Measurements from ENCODE around the gene PLD1.
"Not testable (repeated sequence)": the region's sequence is repeated elsewhere in the genome, so short reads cannot be mapped to it uniquely, and the experiment has no call there.

Gene PLD1

DNA sequence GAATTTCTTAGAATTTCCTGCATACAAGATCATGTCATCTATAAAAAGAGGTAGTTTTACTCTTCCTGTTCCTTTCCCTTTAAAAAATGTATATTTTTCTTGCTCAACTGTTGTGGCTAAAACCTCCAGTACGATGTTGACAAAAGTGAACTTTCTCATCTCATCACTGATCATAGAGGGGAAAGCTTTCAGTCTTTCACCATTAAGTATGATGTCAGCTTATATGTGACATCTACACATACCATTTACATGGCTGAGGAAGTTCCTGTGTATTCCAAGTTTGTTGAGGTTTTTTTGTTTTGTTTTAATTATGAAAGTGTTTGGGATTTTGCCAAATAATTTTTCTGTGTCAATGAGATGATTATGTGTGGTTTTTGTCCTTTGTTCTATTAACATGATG is 173.6 kb downstream of the PLD1 start:
- ChIA-PET POLR2A (no interaction called here), CTCF (interaction anchor here (1.1 kb wide), 1 partner anchor 959 kb away, joined by 3 read pairs; no protein-coding TSS in a partner anchor)
- Histone ChIP-seq H3K36me3 (ENCODE audit: control insufficient read depth in 2 of 2, insufficient read depth in 1 of 2, low read length in 2 of 2) (peaks cover 0 to 3% of the 10 kb centered on the region in 2 experiments; a peak in 1 of 3 replicates), H3K4me3 (ENCODE audit: low read depth, low read length) (no peak overlapping the region), H3K9me3 (ENCODE audit: control insufficient read depth, insufficient read depth, low read depth, low read length) (no peaks in the 10 kb centered on the region), H3K27ac (ENCODE audit: extremely low read depth, low read depth, low read length) (no peak overlapping the region), H3K4me1 (ENCODE audit: control insufficient read depth, insufficient read depth, low read length) (no peaks in the 10 kb centered on the region)
- TF ChIP-seq ZNF391 (tag by site-specific recombination; IDR thresholded peaks at IDR 0.05; ENCODE audit: borderline replicate concordance, low read depth) (no peak), ZNF561 (tag by site-specific recombination; IDR thresholded peaks at IDR 0.05; ENCODE audit: borderline replicate concordance) (no peak), ZBTB6 (tag by site-specific recombination; IDR thresholded peaks at IDR 0.05) (no peak), ZBTB21 (tag by site-specific recombination; IDR thresholded peaks at IDR 0.05) (no peak), ZIC2 (tag by site-specific recombination; IDR thresholded peaks at IDR 0.05) (no peak), ZNF510 (tag by site-specific recombination; IDR thresholded peaks at IDR 0.05; ENCODE audit: insufficient replicate concordance) (no peak)

DNA sequence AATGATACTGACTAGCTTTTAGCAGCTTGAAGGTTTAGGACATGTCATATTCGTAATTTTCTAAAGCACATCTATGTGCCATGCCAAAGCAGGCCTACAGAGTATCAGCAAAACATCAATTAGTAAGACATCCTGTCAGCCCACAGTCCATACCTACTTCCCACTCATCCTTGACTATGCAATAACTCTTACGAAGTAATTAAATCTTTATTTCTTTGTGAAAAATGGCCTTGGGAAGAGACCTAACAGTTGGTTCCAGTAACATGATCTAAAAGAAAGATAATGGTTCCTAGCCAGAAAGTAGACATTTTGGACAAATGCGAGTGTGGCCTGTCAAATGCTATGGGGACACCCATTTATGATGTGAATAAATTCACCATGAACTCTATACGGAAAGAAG is 177.5 kb downstream of the PLD1 start:
- no peaks in the 10 kb centered on the region for H3K4me1 ChIP-seq (ENCODE audit: control insufficient read depth, insufficient read depth, low read length)
- ChIA-PET CTCF (interaction anchor here (0.8 kb wide), 1 partner anchor 18 kb away, joined by 3 read pairs; no protein-coding TSS in a partner anchor), POLR2A (no interaction called here)
- TF ChIP-seq ZFHX2 (tag by site-specific recombination; conservative IDR thresholded peaks at IDR 0.05), result 0 out of 2 replicates have a peak, but pooled peaks have one; percentile 10
- TF ChIP-seq ZNF112 (tag by site-specific recombination; IDR thresholded peaks at IDR 0.05), result no peak
- H3K27ac ChIP-seq (ENCODE audit: extremely low read depth, low read depth, low read length), result no peak overlapping the region
- no peaks in the 10 kb centered on the region for H3K9me3 ChIP-seq (ENCODE audit: control insufficient read depth, insufficient read depth, low read depth, low read length)
- no peak overlapping the region for H3K4me3 ChIP-seq (ENCODE audit: low read depth, low read length)
- H3K36me3 ChIP-seq (ENCODE audit: control insufficient read depth in 2 of 2, insufficient read depth in 1 of 2, low read length in 2 of 2), result no peaks in the 10 kb centered on the region

GRCh38 chr3:171626799-171627198 is 183.5 kb downstream of the PLD1 start:
- H3K36me3 ChIP-seq (ENCODE audit: control insufficient read depth in 2 of 2, insufficient read depth in 1 of 2, low read length in 2 of 2); CTCF ChIA-PET; POLR2A ChIA-PET; H3K27ac ChIP-seq (ENCODE audit: extremely low read depth, low read depth, low read length); H3K4me3 ChIP-seq (ENCODE audit: low read depth, low read length); H3K9me3 ChIP-seq (ENCODE audit: control insufficient read depth, insufficient read depth, low read depth, low read length); H3K4me1 ChIP-seq (ENCODE audit: control insufficient read depth, insufficient read depth, low read length): not testable (repeated sequence)

GRCh38 chr3:171622126-171622525 is 188.2 kb downstream of the PLD1 start:
- Histone ChIP-seq H3K4me1 (ENCODE audit: control insufficient read depth, insufficient read depth, low read length) (0 out of 2 replicates have a peak, but pooled peaks cover 3% of the 10 kb centered on the region), H3K27ac (ENCODE audit: extremely low read depth, low read depth, low read length) (no peak overlapping the region), H3K4me3 (ENCODE audit: low read depth, low read length) (no peak overlapping the region), H3K36me3 (ENCODE audit: control insufficient read depth in 2 of 2, insufficient read depth in 1 of 2, low read length in 2 of 2) (no peaks in the 10 kb centered on the region), H3K9me3 (ENCODE audit: control insufficient read depth, insufficient read depth, low read depth, low read length) (no peaks in the 10 kb centered on the region)
- POLR2A ChIA-PET, result no interaction called here
- CTCF ChIA-PET, result no interaction called here
- TF ChIP-seq SETDB1 (IDR thresholded peaks at IDR 0.05; ENCODE audit: insufficient read length, low read length) (no peak), ZNF776 (tag by site-specific recombination; IDR thresholded peaks at IDR 0.05; ENCODE audit: borderline replicate concordance) (no peak), ZNF624 (tag by site-specific recombination; IDR thresholded peaks at IDR 0.05) (no peak), ZNF596 (tag by site-specific recombination; IDR thresholded peaks at IDR 0.05) (no peak), SP2 (tag by site-specific recombination; IDR thresholded peaks at IDR 0.05) (no peak), ZIC2 (tag by site-specific recombination; IDR thresholded peaks at IDR 0.05) (no peak), ZNF148 (tag by site-specific recombination; IDR thresholded peaks at IDR 0.05; ENCODE audit: borderline replicate concordance) (no peak)

All from HEK293 (cell line).